ENCODE results near the gene FRAS1.

GRCh38 chr4:78199984-78200383, 142.9 kb downstream of the FRAS1 start:
- TF ChIP-seq POLR2A (IDR thresholded peaks at IDR 0.05) (no peak), CTCF (IDR thresholded peaks at IDR 0.05) (no peak), EP300 (IDR thresholded peaks at IDR 0.05) (no peak)

Data from ovary (tissue), 3 donors.